Bronchial epithelial cell (primary cell): ENCODE results near the gene S1PR3. TPM values are rescaled to one million over a fixed set of nuclear protein-coding genes. Genes with fewer than 3 reads are reported as not detected.

Experiments used
- DNase-seq: peaks from one replicate; pipeline ENCODE4 v3.0.0-alpha.2; 2010; ENCODE audit warnings: low read depth
- FAIRE-seq: peaks from 2 replicates; lab custom pipeline; 2011; peaks lifted over from hg19 to GRCh38; lab: Jason Lieb, UNC
- H3K27me3 ChIP-seq: 2 replicates; pipeline ENCODE4 v1.5.1; 2011; ENCODE audit warnings: low read length; ENCODE audit not compliant: control insufficient read depth, insufficient read depth
- H3K36me3 ChIP-seq: 2 replicates; pipeline ENCODE4 v1.5.1; 2011; ENCODE audit warnings: low read length; ENCODE audit not compliant: control insufficient read depth, insufficient read depth
- H3K4me3 ChIP-seq: 2 replicates; pipeline ENCODE4 v1.5.1; 2011; ENCODE audit warnings: mild to moderate bottlenecking, low read depth, low read length, control low read depth
- total RNA-seq: library from RNA; depleted of rRNA; stranded (reverse); fragments of >200 nt; gene quantifications from 2 replicates; pipeline ENCODE4 v1.2.1, GENCODE V29; 2014
- TF ChIP-seq, protein P1 (sequence below): IDR thresholded peaks from 2 replicates; pipeline ENCODE4 v1.5.1; 2011; ENCODE audit warnings: mild to moderate bottlenecking, moderate library complexity, low read length, control low read depth, inconsistent platforms; ENCODE audit not compliant: insufficient read depth, severe bottlenecking

The S1PR3 gene
- total RNA-seq, 1 donor from 2014 or later = 0.79 TPM

DNA sequence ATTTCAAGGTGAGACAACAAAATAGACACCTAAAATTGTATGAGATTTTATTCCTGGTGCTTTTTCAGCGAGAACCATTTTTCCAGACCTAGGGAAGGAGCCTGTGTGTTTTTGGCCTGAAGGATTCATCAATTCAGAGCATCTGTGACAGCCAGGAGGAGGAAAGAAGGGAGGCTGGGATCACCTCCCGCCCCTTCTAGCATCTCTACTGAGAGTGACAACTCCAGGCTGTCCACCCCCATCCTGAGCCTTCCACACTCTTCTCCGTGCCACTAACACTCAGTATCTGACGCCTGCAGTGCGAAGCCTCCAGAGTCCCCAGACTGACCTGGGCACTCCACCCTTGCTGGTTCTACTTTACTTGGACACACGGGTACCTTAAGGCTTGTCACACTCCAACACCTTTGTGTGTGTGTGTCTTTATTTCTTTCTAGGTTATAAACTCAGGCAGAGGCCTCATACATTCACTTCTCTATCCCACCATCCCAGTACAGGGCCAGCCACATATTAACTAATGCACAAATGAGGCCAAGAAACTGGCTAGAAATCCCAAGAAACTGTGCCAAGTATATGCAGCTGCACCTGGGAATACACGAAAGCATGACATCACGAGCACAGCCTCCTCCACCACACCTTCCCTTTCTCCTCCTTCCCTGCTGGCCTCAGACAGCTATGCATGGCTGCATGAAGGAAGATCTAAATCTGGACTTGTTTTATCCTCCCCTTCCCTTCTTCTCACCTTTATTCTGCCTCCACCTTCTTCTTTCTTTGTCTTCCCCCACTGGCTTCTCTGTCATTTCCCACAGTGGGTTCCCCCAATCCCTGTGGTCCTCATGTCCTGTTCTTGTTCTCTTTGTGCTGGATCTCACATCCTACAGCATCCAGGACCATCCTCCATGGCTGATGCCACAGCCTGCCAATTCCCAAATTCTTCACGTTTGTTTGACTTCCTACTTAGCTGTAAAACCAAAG is 16.0 kb downstream of the S1PR3 start:
- Histone ChIP-seq H3K4me3 (no peak overlapping the region), H3K27me3 (no peaks in the 10 kb centered on the region), H3K36me3 (no peaks in the 10 kb centered on the region)
- FAIRE-seq (peak; percentile 89), DNase-seq (no peak)
- TF ChIP-seq, protein P1, sequence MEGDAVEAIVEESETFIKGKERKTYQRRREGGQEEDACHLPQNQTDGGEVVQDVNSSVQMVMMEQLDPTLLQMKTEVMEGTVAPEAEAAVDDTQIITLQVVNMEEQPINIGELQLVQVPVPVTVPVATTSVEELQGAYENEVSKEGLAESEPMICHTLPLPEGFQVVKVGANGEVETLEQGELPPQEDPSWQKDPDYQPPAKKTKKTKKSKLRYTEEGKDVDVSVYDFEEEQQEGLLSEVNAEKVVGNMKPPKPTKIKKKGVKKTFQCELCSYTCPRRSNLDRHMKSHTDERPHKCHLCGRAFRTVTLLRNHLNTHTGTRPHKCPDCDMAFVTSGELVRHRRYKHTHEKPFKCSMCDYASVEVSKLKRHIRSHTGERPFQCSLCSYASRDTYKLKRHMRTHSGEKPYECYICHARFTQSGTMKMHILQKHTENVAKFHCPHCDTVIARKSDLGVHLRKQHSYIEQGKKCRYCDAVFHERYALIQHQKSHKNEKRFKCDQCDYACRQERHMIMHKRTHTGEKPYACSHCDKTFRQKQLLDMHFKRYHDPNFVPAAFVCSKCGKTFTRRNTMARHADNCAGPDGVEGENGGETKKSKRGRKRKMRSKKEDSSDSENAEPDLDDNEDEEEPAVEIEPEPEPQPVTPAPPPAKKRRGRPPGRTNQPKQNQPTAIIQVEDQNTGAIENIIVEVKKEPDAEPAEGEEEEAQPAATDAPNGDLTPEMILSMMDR = no peak

DNA sequence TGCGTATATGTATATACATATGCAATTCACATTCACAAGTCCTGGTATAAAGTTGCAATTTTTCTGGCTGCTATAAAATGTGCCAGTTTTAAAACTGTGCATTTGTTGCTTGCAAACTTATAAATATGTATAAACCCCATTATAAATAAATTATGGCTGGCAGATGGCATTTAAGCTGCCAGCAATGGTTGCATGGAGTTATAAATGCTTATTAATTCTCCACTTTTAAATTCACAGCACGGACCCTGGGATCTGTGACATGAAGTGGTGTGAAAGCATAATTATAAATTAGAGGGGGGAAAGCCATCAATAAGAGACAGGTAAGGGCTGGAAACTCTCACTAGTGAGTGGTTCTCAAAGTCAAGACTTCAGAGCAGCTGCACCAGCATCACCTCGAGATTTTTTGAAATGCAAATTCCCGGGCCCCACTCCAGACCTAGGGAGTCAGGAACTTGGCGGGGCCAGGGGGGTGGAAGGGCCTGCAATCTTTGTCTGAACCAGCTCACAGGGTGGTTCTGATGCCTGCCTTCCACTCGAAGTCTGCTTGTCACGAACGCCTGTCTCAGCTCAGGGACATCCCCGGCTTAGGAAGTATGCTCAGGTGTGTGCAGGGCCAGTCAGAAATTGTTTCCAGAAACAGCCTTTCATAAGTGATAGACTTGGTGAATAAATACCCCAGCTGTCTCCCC is 16.9 kb downstream of the S1PR3 start:
- DNase-seq (no peak), FAIRE-seq (no peak)
- TF ChIP-seq, protein P1 = no peak
- H3K4me3 ChIP-seq = no peak overlapping the region
- H3K36me3 ChIP-seq = no peaks in the 10 kb centered on the region
- H3K27me3 ChIP-seq = no peaks in the 10 kb centered on the region

DNA sequence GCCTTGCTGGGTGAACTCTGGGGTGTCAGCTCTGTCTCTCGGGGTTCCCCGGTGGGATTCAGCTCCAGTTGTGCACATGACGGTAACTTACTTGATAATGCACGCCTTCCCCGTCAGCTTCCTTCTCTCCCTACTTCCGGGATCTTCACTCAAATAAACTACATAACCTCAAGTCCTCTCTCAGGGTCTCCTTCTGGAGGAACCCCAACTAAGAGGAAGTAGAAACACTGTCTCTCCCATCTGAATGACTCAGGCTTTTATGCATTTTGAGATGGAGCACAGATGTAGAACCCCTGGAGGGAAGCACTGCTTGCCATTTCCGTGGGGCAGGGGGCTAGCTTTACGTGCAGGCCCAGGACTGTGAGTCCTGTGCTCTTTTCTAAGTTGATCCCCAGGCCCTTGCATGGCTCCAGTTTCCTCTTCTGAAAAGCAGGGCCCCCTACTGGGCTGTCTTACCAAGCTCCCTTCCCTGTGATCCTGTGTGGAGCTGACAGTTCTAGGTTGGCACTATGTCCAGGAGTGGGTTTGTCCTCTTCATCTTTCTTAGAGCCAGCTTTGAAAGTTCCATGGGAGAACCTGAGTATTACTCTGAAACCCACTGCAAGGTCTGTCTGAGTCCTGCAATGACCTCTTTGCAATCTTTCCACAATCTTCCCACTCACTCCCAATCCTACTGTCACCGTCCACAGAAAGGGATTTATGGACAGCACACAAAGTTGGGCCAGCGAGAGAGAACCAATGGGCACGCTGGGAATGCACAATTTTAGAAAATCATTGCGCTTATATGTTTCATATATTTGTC is 17.7 kb downstream of the S1PR3 start:
- Histone ChIP-seq H3K27me3 (no peaks in the 10 kb centered on the region), H3K36me3 (no peaks in the 10 kb centered on the region), H3K4me3 (no peak overlapping the region)
- DNase-seq (no peak), FAIRE-seq (no peak)
- TF ChIP-seq, protein P1 = no peak

DNA sequence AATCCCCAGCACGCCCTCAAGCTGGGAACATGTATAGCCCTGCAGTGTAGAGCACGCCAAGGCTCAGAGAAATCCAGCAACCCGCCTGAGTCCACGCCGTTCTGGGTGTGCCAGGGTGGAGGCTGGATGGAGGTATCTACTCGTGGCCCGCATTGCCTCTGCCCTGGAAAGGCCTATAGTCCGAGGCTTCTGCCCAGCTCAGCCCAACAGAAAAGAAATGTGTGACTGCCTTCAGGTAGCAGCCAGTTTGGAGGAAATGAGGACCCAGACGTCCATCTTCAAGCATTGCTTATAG is 18.2 kb downstream of the S1PR3 start:
- DNase-seq (no peak), FAIRE-seq (no peak)

DNA sequence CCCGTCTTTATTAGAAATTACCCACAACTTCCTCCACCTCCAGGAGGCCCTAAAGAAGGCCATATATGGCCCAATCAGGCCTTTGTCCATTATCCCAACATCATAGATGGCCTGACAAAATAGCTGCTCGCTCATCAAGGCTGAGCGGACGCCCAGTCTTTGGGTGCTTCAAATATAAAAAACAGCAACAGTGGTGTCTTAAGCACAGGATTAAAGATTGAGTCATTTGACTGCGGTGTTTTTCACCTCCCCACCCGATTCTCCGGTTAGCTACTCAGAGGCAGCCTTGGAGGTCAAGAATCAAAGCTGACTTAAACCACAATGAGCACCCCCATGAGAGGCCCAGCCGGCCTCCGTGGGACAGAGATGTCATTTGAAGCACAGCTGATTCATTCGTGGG is 18.8 kb downstream of the S1PR3 start:
- DNase-seq (no peak), FAIRE-seq (no peak)
- Histone ChIP-seq H3K27me3 (no peaks in the 10 kb centered on the region), H3K4me3 (no peak overlapping the region), H3K36me3 (no peaks in the 10 kb centered on the region)
- TF ChIP-seq, protein P1 = no peak

More for the DNA sequence above, 18.2 kb downstream of the S1PR3 start:
- Histone ChIP-seq H3K27me3 (no peaks in the 10 kb centered on the region), H3K4me3 (no peak overlapping the region), H3K36me3 (no peaks in the 10 kb centered on the region)
- TF ChIP-seq, protein P1 = no peak
